HL-60 (cell line): Measurements from ENCODE around the gene SNX8.

ENCODE experiments used
- DNase-seq, 2 experiments: peaks; one replicate each; pipeline ENCODE4 v3.0.0-alpha.2; 2010 to 2020; ENCODE audit warnings: low read depth in 1 of 2, low spot score in 1 of 2
- H3K27ac ChIP-seq: fragments of 250-450 bp; sonication (Bioruptor Pico); replicated peaks from 2 replicates; pipeline ENCODE4 v1.5.1; 2020; ENCODE audit warnings: mild to moderate bottlenecking, moderate library complexity
- H3K27me3 ChIP-seq: fragments of 250-450 bp; sonication (Bioruptor Pico); 2 replicates; pipeline ENCODE4 v1.5.1; 2021; ENCODE audit warnings: mild to moderate bottlenecking, moderate library complexity; ENCODE audit not compliant: insufficient read depth, poor library complexity, severe bottlenecking
- H3K4me3 ChIP-seq: replicated peaks from 2 replicates; pipeline ENCODE4 v1.5.1; 2011; ENCODE audit warnings: mild to moderate bottlenecking, control low read depth, low read length; ENCODE audit not compliant: insufficient read depth
- GABPA ChIP-seq: IDR thresholded peaks from 2 replicates; pipeline ENCODE4 v1.6.1; 2012; ENCODE audit warnings: low read depth
- POLR2AphosphoS5 ChIP-seq: IDR thresholded peaks from 2 replicates; pipeline ENCODE4 v1.6.1; 2012; ENCODE audit warnings: low read depth
- REST ChIP-seq: IDR thresholded peaks from 2 replicates; pipeline ENCODE4 v1.6.1; 2012; ENCODE audit warnings: low read depth; ENCODE audit not compliant: insufficient replicate concordance
- SPI1 ChIP-seq: IDR thresholded peaks from 2 replicates; pipeline ENCODE4 v1.6.1; 2012; ENCODE audit warnings: low read depth, mild to moderate bottlenecking, borderline replicate concordance
- TF ChIP-seq, protein P1 (sequence below): IDR thresholded peaks from one replicate; pipeline ENCODE4 v1.5.1; 2011; ENCODE audit warnings: low read length, control low read depth, inconsistent platforms; ENCODE audit not compliant: insufficient read depth

The SNX8 gene

GRCh38 chr7:2287745-2288144 lies 26.5 kb downstream of the SNX8 start:
- H3K27me3 ChIP-seq = no peaks in the 10 kb centered on the region
- H3K27ac ChIP-seq = no peak overlapping the region
- TF ChIP-seq REST = no peak
- no peak overlapping the region for H3K4me3 ChIP-seq
- no peak for DNase-seq

GRCh38 chr7:2283074-2283473 lies 31.2 kb downstream of the SNX8 start:
- TF ChIP-seq SPI1 (no peak), GABPA (no peak), REST (no peak), POLR2AphosphoS5 (no peak)
- TF ChIP-seq, protein P1, sequence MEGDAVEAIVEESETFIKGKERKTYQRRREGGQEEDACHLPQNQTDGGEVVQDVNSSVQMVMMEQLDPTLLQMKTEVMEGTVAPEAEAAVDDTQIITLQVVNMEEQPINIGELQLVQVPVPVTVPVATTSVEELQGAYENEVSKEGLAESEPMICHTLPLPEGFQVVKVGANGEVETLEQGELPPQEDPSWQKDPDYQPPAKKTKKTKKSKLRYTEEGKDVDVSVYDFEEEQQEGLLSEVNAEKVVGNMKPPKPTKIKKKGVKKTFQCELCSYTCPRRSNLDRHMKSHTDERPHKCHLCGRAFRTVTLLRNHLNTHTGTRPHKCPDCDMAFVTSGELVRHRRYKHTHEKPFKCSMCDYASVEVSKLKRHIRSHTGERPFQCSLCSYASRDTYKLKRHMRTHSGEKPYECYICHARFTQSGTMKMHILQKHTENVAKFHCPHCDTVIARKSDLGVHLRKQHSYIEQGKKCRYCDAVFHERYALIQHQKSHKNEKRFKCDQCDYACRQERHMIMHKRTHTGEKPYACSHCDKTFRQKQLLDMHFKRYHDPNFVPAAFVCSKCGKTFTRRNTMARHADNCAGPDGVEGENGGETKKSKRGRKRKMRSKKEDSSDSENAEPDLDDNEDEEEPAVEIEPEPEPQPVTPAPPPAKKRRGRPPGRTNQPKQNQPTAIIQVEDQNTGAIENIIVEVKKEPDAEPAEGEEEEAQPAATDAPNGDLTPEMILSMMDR = no peak
- Histone ChIP-seq H3K27me3 (no peaks in the 10 kb centered on the region), H3K4me3 (no peak overlapping the region), H3K27ac (no peak overlapping the region)
- no peak for DNase-seq

GRCh38 chr7:2282185-2282751 lies 32.0 kb downstream of the SNX8 start:
- Histone ChIP-seq H3K27ac (no peak overlapping the region), H3K4me3 (no peak overlapping the region), H3K27me3 (no peaks in the 10 kb centered on the region)
- TF ChIP-seq REST (no peak), GABPA (no peak), POLR2AphosphoS5 (no peak), SPI1 (no peak)
- TF ChIP-seq, protein P1 = no peak
- DNase-seq = no peak

- Histone ChIP-seq H3K4me3 (no peak overlapping the region), H3K27ac (no peak overlapping the region), H3K27me3 (no peaks in the 10 kb centered on the region)
- TF ChIP-seq REST (no peak), GABPA (no peak), POLR2AphosphoS5 (no peak), SPI1 (no peak)
- TF ChIP-seq, protein P1 = no peak
- no peak for DNase-seq
Observed at GRCh38 chr7:2281541-2281940, 32.7 kb downstream of the SNX8 start.
